Subcutaneous abdominal adipose tissue (tissue), 5 donors: Measurements from ENCODE around the gene WWOX.

Experiments
- H3K27ac ChIP-seq: one replicate; pipeline ENCODE4 v1.7.0; 2013; ENCODE audit warnings: low read depth, mild to moderate bottlenecking, inconsistent platforms, low read length, moderate library complexity
- H3K27me3 ChIP-seq, 5 donors: one replicate each; pipeline ENCODE4 v1.7.0; 2013; ENCODE audit warnings: low read length in 5 of 5, inconsistent platforms in 1 of 5; ENCODE audit not compliant: control insufficient read depth in 5 of 5, insufficient read depth in 4 of 5
- H3K36me3 ChIP-seq, 5 donors: one replicate each; pipeline ENCODE4 v1.7.0; 2013; ENCODE audit warnings: low read length in 5 of 5; ENCODE audit not compliant: control insufficient read depth in 5 of 5, insufficient read depth in 5 of 5
- H3K4me1 ChIP-seq, 5 donors: one replicate each; pipeline ENCODE4 v1.7.0; 2013; ENCODE audit warnings: low read length in 5 of 5, mild to moderate bottlenecking in 3 of 5, moderate library complexity in 1 of 5; ENCODE audit not compliant: control insufficient read depth in 5 of 5, insufficient read depth in 5 of 5
- H3K4me3 ChIP-seq, 5 donors: one replicate each; pipeline ENCODE4 v1.7.0; 2013; ENCODE audit warnings: low read length in 5 of 5, low read depth in 1 of 5
- H3K9ac ChIP-seq, 5 donors: one replicate each; pipeline ENCODE4 v1.7.0; 2013; ENCODE audit warnings: low read length in 5 of 5, mild to moderate bottlenecking in 4 of 5, moderate library complexity in 3 of 5
- H3K9me3 ChIP-seq, 5 donors: one replicate each; pipeline ENCODE4 v1.7.0; 2013; ENCODE audit warnings: low read length in 5 of 5; ENCODE audit not compliant: control insufficient read depth in 5 of 5
- donor health status: healthy.
- donor health status: healthy.
- donor health status: healthy.
- donor health status: healthy.
- donor health status: healthy.

WWOX gene

DNA sequence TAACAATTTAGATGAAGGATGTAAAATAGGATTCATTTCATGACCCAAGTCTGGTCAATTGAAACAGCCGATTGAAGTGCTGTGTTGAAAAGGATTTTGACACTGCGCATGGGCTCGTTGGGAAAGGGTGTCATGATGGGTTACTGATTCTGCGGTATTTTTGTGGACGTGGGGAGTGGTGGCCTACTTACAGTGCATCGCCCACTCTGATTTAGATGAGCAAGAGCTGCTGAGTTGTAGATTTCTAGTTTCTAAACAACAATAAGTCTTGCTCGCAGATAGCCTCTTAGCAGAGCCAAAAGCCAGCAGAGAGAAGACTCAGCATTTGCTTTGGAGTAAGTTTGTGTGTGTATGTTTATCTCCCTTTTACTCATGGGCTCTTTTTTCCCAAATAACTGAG is 770.0 kb downstream of the WWOX start:
- Histone ChIP-seq H3K9ac (no peak overlapping the region), H3K9me3 (no peaks in the 10 kb centered on the region), H3K27me3 (no peaks in the 10 kb centered on the region), H3K27ac (no peak overlapping the region), H3K4me1 (peaks cover 7 to 16% (median 11%) of the 10 kb centered on the region in 5 donors), H3K36me3 (no peaks in the 10 kb centered on the region), H3K4me3 (no peak overlapping the region)

DNA sequence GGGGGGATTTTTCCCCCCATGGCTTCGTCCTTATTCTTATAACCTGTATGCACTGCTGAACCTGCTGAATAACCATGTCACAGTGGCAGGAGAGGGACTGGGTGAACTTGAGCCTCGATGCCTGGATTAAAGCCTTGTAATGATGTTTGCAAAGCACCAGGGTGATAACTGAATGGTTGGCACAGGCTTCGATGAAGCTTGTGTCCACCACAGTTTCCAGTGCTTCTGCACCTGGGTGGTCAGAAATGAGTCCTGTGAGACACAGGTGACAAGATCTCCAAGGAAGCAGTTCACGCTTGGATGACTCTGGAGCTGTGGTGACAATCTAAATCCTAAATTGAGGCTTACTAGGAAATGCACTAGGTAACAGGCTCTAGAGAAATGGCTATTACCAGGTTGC is 771.8 kb downstream of the WWOX start:
- H3K9me3 ChIP-seq = no peaks in the 10 kb centered on the region
- H3K27ac ChIP-seq = no peak overlapping the region
- H3K27me3 ChIP-seq = no peaks in the 10 kb centered on the region
- H3K4me3 ChIP-seq = no peak overlapping the region
- peaks cover 6 to 9% (median 9%) of the 10 kb centered on the region in 5 donors for H3K4me1 ChIP-seq
- H3K36me3 ChIP-seq = no peaks in the 10 kb centered on the region
- no peak overlapping the region for H3K9ac ChIP-seq

DNA sequence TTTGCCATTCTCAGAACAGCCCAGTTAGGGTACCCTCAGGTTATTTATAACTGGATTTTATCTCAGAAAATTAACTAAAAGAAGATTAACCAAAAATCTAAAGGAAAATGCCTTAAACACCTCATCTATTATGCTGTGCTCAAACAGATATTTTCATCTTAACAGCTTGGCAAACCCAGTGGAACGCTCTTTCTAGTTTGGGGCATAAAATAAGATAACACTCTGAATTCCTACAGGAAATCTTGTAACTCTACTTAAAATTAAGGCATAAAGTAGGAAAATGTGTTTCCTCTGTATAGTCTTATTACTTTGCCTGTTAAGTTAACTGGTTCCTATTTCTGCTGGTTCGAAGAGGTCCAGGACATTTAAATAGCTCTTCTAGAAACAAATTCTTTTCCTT is 777.2 kb downstream of the WWOX start:
- Histone ChIP-seq H3K27ac (no peak overlapping the region), H3K9ac (no peak overlapping the region), H3K4me3 (no peak overlapping the region), H3K27me3 (no peaks in the 10 kb centered on the region), H3K9me3 (no peaks in the 10 kb centered on the region), H3K36me3 (no peaks in the 10 kb centered on the region), H3K4me1 (no peaks in the 10 kb centered on the region)

- H3K27me3 ChIP-seq = no peaks in the 10 kb centered on the region
- no peak overlapping the region for H3K4me3 ChIP-seq
- H3K9me3 ChIP-seq = no peaks in the 10 kb centered on the region
- no peak overlapping the region for H3K27ac ChIP-seq
- H3K9ac ChIP-seq = no peak overlapping the region
- H3K4me1 ChIP-seq = no peaks in the 10 kb centered on the region
- H3K36me3 ChIP-seq = no peaks in the 10 kb centered on the region
Observed at GRCh38 chr16:78877114-78877655, 777.7 kb downstream of the WWOX start.

DNA sequence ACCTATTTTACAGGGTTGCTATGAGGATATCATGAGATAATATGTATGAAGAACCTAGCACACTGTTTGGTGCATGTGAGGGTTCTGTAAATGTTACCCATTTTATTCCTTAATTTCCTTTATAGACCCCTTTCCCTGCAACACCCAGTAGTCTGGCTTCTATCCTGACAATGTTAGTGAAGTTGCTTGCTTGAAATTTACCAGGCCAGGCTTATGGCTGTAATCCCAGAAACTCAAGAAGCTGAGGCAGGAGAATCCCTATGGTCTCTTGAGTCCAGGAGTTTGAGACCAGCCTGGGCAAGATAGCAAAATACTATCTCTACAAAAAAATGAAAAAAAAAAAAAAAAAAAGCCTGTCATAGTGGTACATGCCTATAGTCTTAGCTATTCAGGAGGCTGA is 779.1 kb downstream of the WWOX start:
- no peak overlapping the region for H3K9ac ChIP-seq
- H3K4me3 ChIP-seq = no peak overlapping the region
- no peaks in the 10 kb centered on the region for H3K36me3 ChIP-seq
- H3K4me1 ChIP-seq = no peaks in the 10 kb centered on the region
- no peaks in the 10 kb centered on the region for H3K9me3 ChIP-seq
- no peaks in the 10 kb centered on the region for H3K27me3 ChIP-seq
- H3K27ac ChIP-seq = no peak overlapping the region

DNA sequence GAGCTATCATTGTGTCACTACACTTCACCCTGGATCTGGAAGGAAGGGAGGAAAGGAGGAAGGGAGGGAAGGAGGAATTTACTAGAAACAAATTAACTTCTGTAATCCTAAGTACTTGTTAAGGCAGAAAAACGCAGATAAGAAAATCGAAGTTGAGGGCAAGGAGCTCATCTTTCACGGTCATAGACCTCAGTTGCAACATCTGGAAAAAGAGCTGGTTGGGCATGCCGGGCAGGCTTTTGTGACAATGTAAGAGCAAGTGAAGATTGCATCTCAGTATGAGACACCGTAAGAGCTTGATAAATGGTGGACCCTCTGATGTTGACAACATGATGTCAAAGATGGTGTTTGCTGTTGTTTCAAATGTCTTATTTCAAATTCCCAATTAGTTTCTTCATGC is 779.6 kb downstream of the WWOX start:
- H3K9ac ChIP-seq = no peak overlapping the region
- H3K4me1 ChIP-seq = no peaks in the 10 kb centered on the region

DNA sequence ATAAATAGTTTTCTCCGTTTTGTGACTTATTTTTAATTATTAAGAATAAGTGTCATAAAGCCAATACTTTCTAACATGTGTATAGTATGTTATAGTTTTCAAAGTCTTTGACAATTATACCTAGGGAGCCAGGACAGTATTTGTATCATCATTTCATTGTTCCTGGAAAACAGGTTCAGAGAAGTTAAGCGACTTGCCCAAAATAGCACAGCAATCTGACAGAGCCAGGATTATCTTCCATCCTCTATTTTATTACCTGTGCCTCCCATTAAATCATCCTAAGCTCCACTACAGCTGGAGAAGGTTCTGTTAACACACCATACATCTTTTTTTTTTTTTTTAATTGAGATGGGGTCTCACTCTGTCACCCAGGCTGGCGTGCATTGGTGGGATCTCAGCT is 782.7 kb downstream of the WWOX start:
- H3K27me3 ChIP-seq = no peaks in the 10 kb centered on the region
- H3K9ac ChIP-seq = no peak overlapping the region
- no peak overlapping the region for H3K4me3 ChIP-seq
- H3K9me3 ChIP-seq = no peaks in the 10 kb centered on the region
- no peaks in the 10 kb centered on the region for H3K36me3 ChIP-seq
- no peak overlapping the region for H3K27ac ChIP-seq
- H3K4me1 ChIP-seq = no peaks in the 10 kb centered on the region

More for the DNA sequence above, 779.6 kb downstream of the WWOX start:
- Histone ChIP-seq H3K36me3 (no peaks in the 10 kb centered on the region), H3K9me3 (no peaks in the 10 kb centered on the region), H3K4me3 (no peak overlapping the region), H3K27me3 (no peaks in the 10 kb centered on the region), H3K27ac (no peak overlapping the region)

- no peaks in the 10 kb centered on the region for H3K36me3 ChIP-seq
- H3K27me3 ChIP-seq = no peaks in the 10 kb centered on the region
- H3K27ac ChIP-seq = no peak overlapping the region
- H3K9me3 ChIP-seq = no peaks in the 10 kb centered on the region
- no peak overlapping the region for H3K9ac ChIP-seq
- no peaks in the 10 kb centered on the region for H3K4me1 ChIP-seq
- no peak overlapping the region for H3K4me3 ChIP-seq
Observed at GRCh38 chr16:78882751-78883150, 783.3 kb downstream of the WWOX start.

- no peak overlapping the region for H3K9ac ChIP-seq
- no peak overlapping the region for H3K27ac ChIP-seq
- no peak overlapping the region for H3K4me3 ChIP-seq
- no peaks in the 10 kb centered on the region for H3K9me3 ChIP-seq
- H3K27me3 ChIP-seq = no peaks in the 10 kb centered on the region
- no peaks in the 10 kb centered on the region for H3K36me3 ChIP-seq
- no peaks in the 10 kb centered on the region for H3K4me1 ChIP-seq
Observed at GRCh38 chr16:78884204-78884603, 784.8 kb downstream of the WWOX start.

DNA sequence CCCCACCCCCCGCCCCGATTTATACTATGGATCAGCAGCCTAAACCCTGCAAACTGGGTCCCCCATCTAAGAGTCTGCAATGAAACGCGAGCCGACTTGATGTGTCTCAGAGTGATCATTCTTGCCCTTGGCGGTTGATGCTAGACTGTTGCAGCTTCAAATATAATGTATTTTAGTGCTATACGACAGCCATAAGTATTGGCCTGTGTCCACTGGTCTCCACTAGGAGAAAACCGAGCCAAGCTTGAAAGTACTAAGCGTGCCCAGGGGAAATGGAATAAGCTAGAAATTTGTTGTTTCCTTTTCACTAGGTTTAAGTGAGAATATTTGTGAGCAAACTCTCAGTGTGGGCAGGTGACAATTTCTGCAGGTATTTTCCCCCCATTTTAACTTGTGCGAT is 789.9 kb downstream of the WWOX start:
- Histone ChIP-seq H3K4me3 (no peak overlapping the region), H3K27me3 (no peaks in the 10 kb centered on the region), H3K9me3 (no peaks in the 10 kb centered on the region), H3K27ac (no peak overlapping the region), H3K36me3 (no peaks in the 10 kb centered on the region), H3K9ac (no peak overlapping the region), H3K4me1 (no peaks in the 10 kb centered on the region)

DNA sequence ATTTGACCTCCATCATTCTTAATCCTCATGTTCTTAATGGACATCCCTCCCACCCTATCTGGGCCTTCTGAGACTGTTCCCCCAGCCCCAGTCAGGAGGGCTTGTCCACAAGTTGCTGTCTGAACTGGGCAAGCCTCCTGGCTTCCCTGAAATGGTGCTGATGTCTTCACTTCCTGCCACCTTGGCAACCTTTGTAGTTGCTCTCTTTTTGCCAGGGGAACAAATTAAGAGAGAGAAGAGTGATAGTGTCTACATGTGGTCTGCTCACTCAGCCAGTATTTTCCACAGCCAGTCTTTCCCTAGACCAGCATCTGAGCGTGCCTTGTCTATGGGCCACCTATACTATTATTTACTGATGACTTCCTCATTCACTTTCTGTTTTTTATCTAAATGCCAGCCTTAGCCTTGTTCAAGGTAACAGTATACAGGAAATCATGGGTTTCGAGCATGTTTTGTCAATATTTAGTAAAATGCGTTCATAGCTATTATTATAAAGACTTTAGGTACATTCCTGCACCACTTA is 791.0 kb downstream of the WWOX start:
- no peaks in the 10 kb centered on the region for H3K4me1 ChIP-seq
- no peak overlapping the region for H3K27ac ChIP-seq
- no peaks in the 10 kb centered on the region for H3K27me3 ChIP-seq
- no peak overlapping the region for H3K4me3 ChIP-seq
- H3K9ac ChIP-seq = no peak overlapping the region
- no peaks in the 10 kb centered on the region for H3K9me3 ChIP-seq
- H3K36me3 ChIP-seq = no peaks in the 10 kb centered on the region
